Dermis lymphatic vessel endothelial cell (primary cell): ENCODE data around the gene ZDHHC7. TPM values are rescaled to one million over a fixed set of nuclear protein-coding genes. Genes with fewer than 3 reads are reported as not detected.

Source experiments
- total RNA-seq: library from RNA; depleted of rRNA; stranded (reverse); fragments of >200 nt; gene quantifications from 2 replicates; pipeline ENCODE4 v1.2.1, GENCODE V29; 2014

The ZDHHC7 gene, protein sequence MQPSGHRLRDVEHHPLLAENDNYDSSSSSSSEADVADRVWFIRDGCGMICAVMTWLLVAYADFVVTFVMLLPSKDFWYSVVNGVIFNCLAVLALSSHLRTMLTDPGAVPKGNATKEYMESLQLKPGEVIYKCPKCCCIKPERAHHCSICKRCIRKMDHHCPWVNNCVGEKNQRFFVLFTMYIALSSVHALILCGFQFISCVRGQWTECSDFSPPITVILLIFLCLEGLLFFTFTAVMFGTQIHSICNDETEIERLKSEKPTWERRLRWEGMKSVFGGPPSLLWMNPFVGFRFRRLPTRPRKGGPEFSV
- 34.8 and 36.8 TPM in 2 replicates for total RNA-seq

DNA sequence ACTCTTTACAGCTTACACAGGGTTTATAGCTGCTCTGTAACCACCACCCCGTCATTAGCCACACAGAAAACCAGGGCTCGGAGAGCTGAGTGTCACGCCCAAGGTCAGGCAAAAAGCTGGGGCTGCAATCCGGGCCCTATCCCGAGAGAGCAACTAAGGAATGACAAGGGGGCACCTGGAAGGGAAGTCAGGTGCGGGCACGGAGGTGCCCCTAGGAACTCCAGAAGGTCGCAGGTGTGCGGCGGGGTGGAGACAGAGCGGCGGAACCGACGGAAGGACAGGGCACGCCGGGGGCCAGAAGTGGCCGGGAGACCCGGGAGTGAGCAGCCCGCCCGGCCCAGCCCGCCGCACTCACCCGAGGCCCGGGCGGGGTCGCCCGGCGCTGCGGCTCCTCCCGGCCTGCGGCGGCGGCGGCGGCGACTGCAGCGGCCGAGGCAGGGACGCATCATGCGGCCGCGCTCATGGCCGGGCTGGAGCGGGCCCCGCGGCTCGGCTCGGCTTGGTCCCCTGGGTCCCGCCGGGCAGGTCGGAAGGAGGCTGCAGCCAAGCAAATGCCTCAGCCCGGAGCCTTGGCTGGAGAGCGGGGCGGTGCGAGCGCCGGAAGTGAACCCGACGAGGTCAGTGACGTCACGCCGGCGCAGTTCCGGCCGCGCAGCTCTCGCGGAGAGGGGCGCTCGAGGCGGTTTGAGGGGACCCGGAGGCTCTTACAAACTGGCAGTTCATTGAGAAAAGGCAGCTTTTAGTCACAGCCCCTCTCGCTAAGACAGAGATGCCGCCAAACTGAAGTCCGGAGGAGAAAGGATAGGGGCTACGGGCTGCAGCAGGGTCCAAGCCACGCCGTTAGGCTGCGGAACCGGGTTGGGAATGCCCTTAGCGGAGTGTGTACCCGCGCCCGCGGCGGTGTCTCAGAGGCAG lies at the start of gene ZDHHC7:
Gene ZDHHC7, minus strand, starts transcription at position 605 of the 915 bp plus-strand sequence. CDS start 20,917 bp downstream, outside the sequence.

DNA sequence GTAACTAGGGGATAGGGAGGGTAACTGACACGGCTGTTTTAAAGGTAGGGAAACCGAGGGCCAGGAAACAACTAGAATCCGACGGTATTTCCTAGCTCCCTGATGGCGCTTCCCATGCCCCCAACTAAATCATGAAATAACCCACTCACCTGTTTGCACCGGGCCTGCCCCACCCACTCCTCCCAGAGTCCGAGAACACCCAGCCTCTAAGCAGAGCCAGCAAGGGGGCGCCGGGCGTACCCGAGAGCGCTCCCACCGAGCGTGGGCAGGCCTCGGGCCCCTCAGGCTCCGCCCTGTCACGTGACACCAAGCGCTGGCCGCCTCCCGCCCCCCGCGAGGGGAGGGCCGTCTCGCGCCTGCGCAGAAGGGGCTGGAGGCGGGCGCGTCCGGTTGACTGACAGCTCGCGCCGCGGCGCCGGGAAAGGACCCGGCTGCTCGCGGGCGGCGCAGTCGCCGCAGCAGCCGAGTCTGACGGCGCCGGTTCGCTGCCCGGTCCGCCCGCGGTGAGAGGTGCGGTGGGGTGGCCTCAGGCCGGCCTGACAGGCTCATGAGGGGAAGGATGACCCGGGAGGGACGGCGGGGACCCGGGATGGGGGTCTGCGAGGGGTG lies 16.1 kb upstream of the ZDHHC7 start, which contains the start of gene KIAA0513:
Gene KIAA0513, plus strand, starts transcription at position 447 of the 609 bp plus-strand sequence. CDS start 39,277 bp downstream, outside the sequence.

Other genes with a start within 250 kb of the ZDHHC7 start
- gene CRISPLD2, start 191.6 kb downstream of the ZDHHC7 start, total RNA-seq = 0.09 and 1.3 TPM in 2 replicates
- 25.7 and 49.2 TPM in 2 replicates for gene KIAA0513, start 16.3 kb upstream of the ZDHHC7 start, total RNA-seq
- not detected in 2 replicates for gene CIBAR2, start 100.9 kb upstream of the ZDHHC7 start, total RNA-seq